ENCODE measurements around the gene RAB5IF. TPM values are rescaled to one million over a fixed set of nuclear protein-coding genes. Genes with fewer than 3 reads are reported as not detected.
A peak's percentile ranks its signal among the peaks of the same experiment; 100 is the strongest.
"Not testable (repeated sequence)": the region's sequence is repeated elsewhere in the genome, so short reads cannot be mapped to it uniquely, and the experiment has no call there.

Gene RAB5IF, protein sequence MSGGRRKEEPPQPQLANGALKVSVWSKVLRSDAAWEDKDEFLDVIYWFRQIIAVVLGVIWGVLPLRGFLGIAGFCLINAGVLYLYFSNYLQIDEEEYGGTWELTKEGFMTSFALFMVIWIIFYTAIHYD
- total RNA-seq (2021) (124 and 150 TPM in 2 replicates), Bru-seq, nascent RNA (percentile 83 among the genes with signal in this experiment), BruChase-seq, experiment 1, labeled RNA remaining after a 2-hour chase (percentile 91 among the genes with signal in this experiment), BruChase-seq, experiment 2, labeled RNA remaining after a 6-hour chase (percentile 98 among the genes with signal in this experiment)
- long read RNA-seq, transcript RAB5IF-204 (5 exons, 1,170 nt): minor isoform, 14 of 211 reads
- long read RNA-seq, transcript RAB5IF-201 (3 exons, 896 nt): minor isoform, 5 of 211 reads
- long read RNA-seq, transcript RAB5IF-202 (4 exons, 1,114 nt): major isoform, 172 of 211 reads
- long read RNA-seq, partial matches to known transcripts: 0 of 211 reads
- long read RNA-seq, other reads (novel, unspliced or antisense): 19 of 211 reads

DNA sequence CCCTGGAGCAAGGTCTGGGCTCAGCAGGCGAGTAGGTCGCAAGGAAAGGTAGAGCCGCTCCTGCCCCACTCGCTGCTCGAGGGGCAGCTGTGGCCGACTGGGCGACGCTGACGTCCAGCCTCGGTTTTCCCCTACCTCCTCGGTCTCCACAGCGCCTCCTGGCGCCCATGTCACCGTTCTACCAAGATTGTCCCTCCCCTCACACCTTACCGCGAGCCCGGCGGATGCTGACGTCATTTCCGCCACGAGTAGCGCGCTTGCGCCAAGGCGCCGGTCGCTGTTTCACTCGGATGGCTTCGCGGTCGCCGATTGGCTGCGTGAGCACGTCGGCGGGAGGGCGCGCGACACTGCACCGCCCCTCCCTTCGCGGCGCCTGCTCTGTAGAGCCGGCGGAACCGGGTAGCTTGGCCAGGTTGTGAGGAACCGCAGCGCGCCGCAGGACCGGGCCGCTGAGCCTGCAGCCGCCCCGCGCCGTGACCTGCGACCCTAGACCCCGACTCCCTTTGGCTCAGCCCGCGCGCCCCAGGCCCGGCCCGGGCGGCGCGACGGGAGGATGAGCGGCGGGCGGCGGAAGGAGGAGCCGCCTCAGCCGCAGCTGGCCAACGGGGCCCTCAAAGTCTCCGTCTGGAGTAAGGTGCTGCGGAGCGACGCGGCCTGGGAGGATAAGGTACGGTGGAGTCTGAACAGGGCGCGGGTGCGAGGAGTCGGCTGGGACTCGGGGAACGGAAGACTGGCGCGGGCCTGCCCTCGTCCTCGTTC is at the start of gene RAB5IF:
Gene RAB5IF, plus strand, starts transcription at position 381 of the 759 bp plus-strand sequence. Its CDS starts 173 bp downstream, at position 554.
- TF ChIP-seq EZH2 (IDR thresholded peaks at IDR 0.05; ENCODE audit: borderline replicate concordance, low read depth, low read length, poor library complexity, severe bottlenecking) (no peak), CTCF (conservative IDR thresholded peaks at IDR 0.05; ENCODE audit: low read depth, low read length) (peak; percentile 97)
- BruUV-seq (replicated peaks): no TSS peak
- H3K27ac ChIP-seq (ENCODE audit: low read depth, low read length, poor library complexity, severe bottlenecking): peak within 1 kb of the TSS; percentile 95
- H3K36me3 ChIP-seq (ENCODE audit: insufficient read depth, low read length, poor library complexity, severe bottlenecking): peaks cover 28% of the 10 kb centered on the region
- ChIA-PET CTCF (interaction anchor here (0.6 to 1.0 kb wide), 6 partner anchors 10 to 256 kb away, joined by 3 to 4 read pairs (median 4); partner anchors contain the start of gene TGIF2), POLR2A (ENCODE audit: low non-redundant PET) (no interaction called here)
- H3K27me3 ChIP-seq (replicated peaks; ENCODE audit: insufficient read depth, low read depth, low read length, poor library complexity): no peaks in the 10 kb centered on the region
- peak within 1 kb of the TSS; percentile 95 for H3K4me3 ChIP-seq (ENCODE audit: low read depth, low read length, poor library complexity, severe bottlenecking)
- intact Hi-C loops (cut with micrococcal nuclease; ENCODE audit: unreplicated experiment): no loop called here
- peaks cover 10% of the 10 kb centered on the region for H3K4me1 ChIP-seq (ENCODE audit: insufficient read depth, low read length, poor library complexity, severe bottlenecking)
- DNase-seq (ENCODE audit: low spot score): peak; percentile 99
- H3K9me3 ChIP-seq (ENCODE audit: low read depth, low read length, poor library complexity, severe bottlenecking): no peaks in the 10 kb centered on the region

GRCh38 chr20:36562724-36563123 is 42.9 kb upstream of the RAB5IF start:
- intact Hi-C loops (cut with micrococcal nuclease; ENCODE audit: unreplicated experiment): no loop called here
- ChIA-PET POLR2A (ENCODE audit: low non-redundant PET) (no interaction called here), CTCF (interaction anchor here (0.7 kb wide), 1 partner anchor 25 kb away, joined by 3 read pairs; no protein-coding TSS in a partner anchor)
- H3K4me3 ChIP-seq (ENCODE audit: low read depth, low read length, poor library complexity, severe bottlenecking): no peak overlapping the region
- H3K36me3 ChIP-seq (ENCODE audit: insufficient read depth, low read length, poor library complexity, severe bottlenecking): no peaks in the 10 kb centered on the region
- BruUV-seq (replicated peaks): no TSS peak
- TF ChIP-seq CTCF (conservative IDR thresholded peaks at IDR 0.05; ENCODE audit: low read depth, low read length) (no peak), EZH2 (IDR thresholded peaks at IDR 0.05; ENCODE audit: borderline replicate concordance, low read depth, low read length, poor library complexity, severe bottlenecking) (no peak)
- H3K9me3 ChIP-seq (ENCODE audit: low read depth, low read length, poor library complexity, severe bottlenecking): peaks cover 7% of the 10 kb centered on the region
- H3K27me3 ChIP-seq (replicated peaks; ENCODE audit: insufficient read depth, low read depth, low read length, poor library complexity): no peaks in the 10 kb centered on the region
- no peak for DNase-seq (ENCODE audit: low spot score)
- no peaks in the 10 kb centered on the region for H3K4me1 ChIP-seq (ENCODE audit: insufficient read depth, low read length, poor library complexity, severe bottlenecking)
- no peak overlapping the region for H3K27ac ChIP-seq (ENCODE audit: low read depth, low read length, poor library complexity, severe bottlenecking)

GRCh38 chr20:36563374-36563773 is 42.2 kb upstream of the RAB5IF start:
- BruUV-seq (replicated peaks): no TSS peak
- Histone ChIP-seq H3K36me3 (ENCODE audit: insufficient read depth, low read length, poor library complexity, severe bottlenecking) (no peaks in the 10 kb centered on the region), H3K27ac (ENCODE audit: low read depth, low read length, poor library complexity, severe bottlenecking) (no peak overlapping the region), H3K9me3 (ENCODE audit: low read depth, low read length, poor library complexity, severe bottlenecking) (peaks cover 7% of the 10 kb centered on the region), H3K4me1 (ENCODE audit: insufficient read depth, low read length, poor library complexity, severe bottlenecking) (no peaks in the 10 kb centered on the region), H3K27me3 (replicated peaks; ENCODE audit: insufficient read depth, low read depth, low read length, poor library complexity) (no peaks in the 10 kb centered on the region), H3K4me3 (ENCODE audit: low read depth, low read length, poor library complexity, severe bottlenecking) (no peak overlapping the region)
- TF ChIP-seq CTCF (conservative IDR thresholded peaks at IDR 0.05; ENCODE audit: low read depth, low read length) (no peak), EZH2 (IDR thresholded peaks at IDR 0.05; ENCODE audit: borderline replicate concordance, low read depth, low read length, poor library complexity, severe bottlenecking) (no peak)
- ChIA-PET CTCF (no interaction called here), POLR2A (ENCODE audit: low non-redundant PET) (no interaction called here)
- no peak for DNase-seq (ENCODE audit: low spot score)
- intact Hi-C loops (cut with micrococcal nuclease; ENCODE audit: unreplicated experiment): no loop called here

GRCh38 chr20:36564078-36564725 is 41.4 kb upstream of the RAB5IF start:
- H3K4me1 ChIP-seq (ENCODE audit: insufficient read depth, low read length, poor library complexity, severe bottlenecking); H3K9me3 ChIP-seq (ENCODE audit: low read depth, low read length, poor library complexity, severe bottlenecking); H3K4me3 ChIP-seq (ENCODE audit: low read depth, low read length, poor library complexity, severe bottlenecking); BruUV-seq (replicated peaks); intact Hi-C loops (cut with micrococcal nuclease; ENCODE audit: unreplicated experiment); H3K27me3 ChIP-seq (replicated peaks; ENCODE audit: insufficient read depth, low read depth, low read length, poor library complexity); DNase-seq (ENCODE audit: low spot score); H3K36me3 ChIP-seq (ENCODE audit: insufficient read depth, low read length, poor library complexity, severe bottlenecking); H3K27ac ChIP-seq (ENCODE audit: low read depth, low read length, poor library complexity, severe bottlenecking); POLR2A ChIA-PET (ENCODE audit: low non-redundant PET); CTCF ChIA-PET: not testable (repeated sequence)

All from A673 (cell line).